NCI-H526 treated with DMSO at 0.1 percent for 48 hours (cell line): ENCODE results near the gene SLC51A.
"Not testable (repeated sequence)": the region's sequence is repeated elsewhere in the genome, so short reads cannot be mapped to it uniquely, and the experiment has no call there.

Source experiments
- DNase-seq: peaks from one replicate; lab custom pipeline; 2025; lab: John Stamatoyannopoulos, UW

The SLC51A gene

GRCh38 chr3:196193736-196194541 is 22.4 kb upstream of the SLC51A start:
- DNase-seq = no peak

- no peak for DNase-seq
Observed at GRCh38 chr3:196194542-196194915, 21.8 kb upstream of the SLC51A start.

DNA sequence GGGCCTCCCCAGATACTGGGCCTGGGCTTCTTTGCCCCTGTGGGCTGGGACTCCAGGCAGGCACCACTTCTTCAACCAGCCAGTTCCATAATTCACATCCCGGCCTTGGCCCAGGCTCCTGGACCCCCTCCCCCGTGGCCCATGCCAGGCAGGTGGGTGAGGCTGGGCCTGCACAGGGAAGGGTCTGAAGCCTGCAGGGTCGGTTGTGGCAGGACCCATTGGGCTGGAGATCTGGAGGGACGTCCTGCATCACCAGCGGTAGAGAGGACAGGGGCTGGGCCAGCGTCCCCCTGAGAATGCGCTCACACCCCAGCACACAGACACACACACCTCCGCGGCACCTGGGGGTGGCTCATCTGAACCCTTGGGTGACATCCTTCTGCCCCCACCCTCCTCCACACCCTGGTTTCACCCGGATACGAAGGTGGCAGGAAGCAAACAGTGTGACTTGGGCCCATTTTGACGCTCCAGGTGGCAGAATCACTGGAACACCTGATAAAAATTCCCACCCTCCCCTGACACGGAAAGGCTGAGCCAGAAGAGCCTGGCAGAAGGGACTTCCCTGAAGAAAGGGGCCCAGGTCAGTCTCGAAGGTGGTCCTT is 20.6 kb upstream of the SLC51A start:
- no peak for DNase-seq

DNA sequence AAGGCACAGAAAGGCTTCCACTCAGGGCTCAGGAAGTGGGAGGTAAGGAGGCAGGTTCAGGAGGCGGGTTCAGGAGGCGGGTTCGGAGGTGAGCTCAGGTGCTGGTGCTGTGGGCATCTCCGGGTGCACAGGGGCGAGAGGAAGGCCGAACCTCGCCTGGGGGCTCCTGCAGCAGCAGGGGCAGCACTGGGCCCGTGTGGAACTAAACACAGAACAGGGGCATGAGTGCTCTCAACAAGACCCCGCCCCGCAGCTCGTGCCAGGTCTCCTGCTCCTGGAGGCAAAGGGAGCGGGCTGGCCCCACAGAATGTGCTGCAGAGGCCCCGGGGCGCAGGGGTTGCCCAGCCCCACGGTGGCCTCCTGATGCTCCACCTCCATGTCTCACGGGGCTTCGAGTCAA is 18.8 kb upstream of the SLC51A start:
- no peak for DNase-seq

DNA sequence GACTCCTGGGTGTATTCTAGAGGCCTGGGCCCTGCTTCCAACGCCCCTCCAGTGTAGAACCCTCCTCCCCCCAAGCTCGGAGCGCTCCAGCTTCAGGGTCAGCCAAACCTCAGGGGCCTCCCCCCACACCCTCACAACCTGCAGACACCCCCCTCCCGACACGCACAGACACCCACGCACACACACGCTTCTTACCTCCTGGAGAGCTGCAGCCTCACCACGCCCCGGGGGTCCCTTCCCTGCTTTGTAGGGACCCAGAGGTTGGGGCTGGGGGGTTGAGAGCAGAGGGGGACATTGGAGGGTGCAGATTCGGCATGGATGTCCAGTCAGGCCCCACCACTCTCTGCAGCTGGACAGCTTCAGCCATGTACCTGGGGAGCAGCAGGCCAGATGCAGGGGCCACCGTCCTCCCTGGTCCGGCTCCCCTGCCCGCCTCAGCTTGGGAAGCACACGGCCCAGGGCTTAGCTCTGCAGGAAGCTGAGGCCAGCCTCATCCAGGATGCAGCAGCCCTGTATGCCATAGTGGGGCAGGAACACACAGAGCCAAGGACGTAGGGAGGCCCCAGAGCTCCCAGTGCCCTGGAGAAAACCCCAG is 18.2 kb upstream of the SLC51A start:
- DNase-seq = no peak

- DNase-seq = no peak
Observed at GRCh38 chr3:196198771-196199753, 17.3 kb upstream of the SLC51A start.

GRCh38 chr3:196202516-196202970 is 13.8 kb upstream of the SLC51A start:
- DNase-seq = no peak

- no peak for DNase-seq
Observed at GRCh38 chr3:196203846-196204245, 12.5 kb upstream of the SLC51A start.

DNA sequence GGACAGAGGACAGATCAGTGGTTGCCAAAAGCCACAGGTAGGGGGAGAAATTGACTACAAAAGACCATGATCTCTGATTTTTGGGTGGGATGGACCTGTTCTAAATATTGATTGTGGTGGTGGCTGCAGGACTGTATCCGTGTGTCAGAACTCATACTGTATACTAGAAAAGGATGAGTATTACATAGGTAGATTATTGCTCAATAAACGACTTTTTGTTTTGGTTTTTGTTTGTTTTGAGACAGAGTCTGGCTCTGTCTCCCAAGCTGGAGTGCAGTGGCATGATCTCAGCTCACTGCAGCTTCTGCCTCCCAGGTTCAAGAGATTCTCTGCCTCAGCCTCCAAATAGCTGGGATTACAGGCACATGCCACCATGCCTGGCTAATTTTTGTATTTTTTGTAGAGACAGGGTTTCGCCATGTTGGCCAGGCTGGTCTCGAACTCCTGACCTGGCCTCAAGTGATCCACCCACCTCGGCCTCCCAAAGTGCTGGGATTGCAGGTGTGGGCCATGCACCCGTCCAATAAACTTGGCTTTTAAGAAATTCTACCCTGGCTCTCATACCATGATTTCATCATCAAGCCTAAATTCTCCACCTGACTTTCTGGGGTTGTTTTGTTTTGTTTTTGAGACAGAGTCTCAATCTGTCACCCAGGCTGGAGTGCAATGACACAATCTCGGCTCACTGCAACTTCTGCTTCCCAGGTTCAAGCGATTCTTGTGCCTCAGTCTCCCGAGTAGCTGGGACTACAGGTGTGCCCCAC is 10.7 kb upstream of the SLC51A start:
- not testable (repeated sequence) for DNase-seq

GRCh38 chr3:196207159-196207832 is 9.0 kb upstream of the SLC51A start:
- no peak for DNase-seq

- no peak for DNase-seq
Observed at GRCh38 chr3:196207833-196208607, 8.3 kb upstream of the SLC51A start.

DNA sequence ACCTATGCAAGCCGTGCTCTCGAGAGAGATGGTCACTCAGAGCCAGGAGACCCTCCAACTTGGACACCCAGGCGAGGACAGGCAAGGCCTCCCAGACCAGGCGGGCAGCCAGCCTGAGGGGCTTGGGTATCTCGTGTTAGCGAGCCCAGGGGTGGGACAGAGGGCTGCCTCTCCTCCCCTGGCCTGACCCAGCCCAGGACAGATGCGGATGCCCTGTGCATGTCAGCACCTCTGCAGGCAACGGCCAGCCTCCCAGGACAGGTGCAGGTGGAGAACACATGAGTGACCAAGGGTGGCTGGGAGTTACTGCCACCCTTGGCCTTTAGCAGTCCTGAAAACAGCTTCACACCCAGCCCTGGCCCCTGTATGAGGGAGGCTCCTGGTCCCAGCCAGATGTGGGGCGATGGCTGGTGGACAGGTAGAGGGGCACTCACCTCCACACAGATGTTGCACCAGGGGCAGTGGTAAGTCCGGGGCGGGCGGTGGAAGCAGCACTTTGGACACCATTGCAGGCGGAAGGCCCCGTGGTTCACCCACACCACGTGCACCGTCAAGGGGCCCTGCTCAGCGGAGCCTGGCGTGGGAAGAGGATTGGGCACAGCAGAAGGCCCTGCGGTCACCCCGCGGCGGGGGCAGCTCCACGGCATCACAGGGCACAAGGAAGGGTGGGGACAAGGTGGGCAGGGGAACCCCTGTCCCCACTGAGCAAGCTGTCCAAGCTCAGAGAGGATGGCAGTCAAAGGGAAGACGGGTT is 7.2 kb upstream of the SLC51A start:
- DNase-seq = no peak

- DNase-seq = not testable (repeated sequence)
Observed at GRCh38 chr3:196209944-196210672, 6.2 kb upstream of the SLC51A start.

DNA sequence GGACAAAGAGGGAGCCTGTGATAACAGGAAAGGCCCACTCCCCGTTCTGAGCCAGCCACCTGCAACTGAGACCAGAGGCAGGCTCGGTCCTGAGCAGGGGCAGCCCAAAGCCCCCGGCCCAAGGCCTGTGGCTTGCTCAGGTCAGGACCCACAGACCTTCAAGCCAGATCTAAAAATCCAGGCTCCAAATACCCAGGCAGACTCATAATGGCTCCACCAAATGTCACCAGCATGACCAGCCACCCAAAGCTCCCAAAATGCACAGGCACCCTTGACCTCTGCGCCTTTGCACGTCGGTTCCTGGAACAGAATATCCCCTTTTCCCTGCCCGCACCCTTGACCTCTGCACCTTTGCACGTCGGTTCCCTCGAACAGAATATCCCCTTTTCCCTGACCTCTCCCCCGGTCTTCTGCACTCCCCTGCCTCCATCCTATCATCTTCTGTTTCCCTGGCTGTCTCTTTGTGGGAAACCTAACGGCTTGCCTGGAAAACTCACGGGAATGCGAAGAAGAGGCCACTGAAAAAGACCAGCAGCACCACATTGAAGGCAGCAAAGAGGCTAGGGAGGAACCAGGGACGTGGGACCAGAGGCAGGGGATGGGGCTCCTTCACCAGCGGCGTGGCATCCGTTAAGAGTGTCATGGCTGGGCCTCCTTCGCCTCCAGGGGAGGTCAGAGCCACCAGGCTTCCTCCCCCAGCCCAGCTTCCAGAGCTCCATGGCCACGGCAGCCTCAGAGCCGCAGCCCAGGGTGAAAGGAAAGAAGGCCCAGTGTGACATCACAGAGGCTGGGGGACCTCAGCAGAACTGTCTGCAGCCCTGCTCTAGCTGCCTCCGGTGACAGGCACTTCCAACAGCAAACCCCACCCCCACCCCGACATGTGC is 5.4 kb upstream of the SLC51A start, which contains the start of gene ZDHHC19:
Gene ZDHHC19, minus strand, starts transcription at position 728 of the 884 bp plus-strand sequence. Its CDS starts 85 bp downstream, at position 643.
- DNase-seq = no peak

DNA sequence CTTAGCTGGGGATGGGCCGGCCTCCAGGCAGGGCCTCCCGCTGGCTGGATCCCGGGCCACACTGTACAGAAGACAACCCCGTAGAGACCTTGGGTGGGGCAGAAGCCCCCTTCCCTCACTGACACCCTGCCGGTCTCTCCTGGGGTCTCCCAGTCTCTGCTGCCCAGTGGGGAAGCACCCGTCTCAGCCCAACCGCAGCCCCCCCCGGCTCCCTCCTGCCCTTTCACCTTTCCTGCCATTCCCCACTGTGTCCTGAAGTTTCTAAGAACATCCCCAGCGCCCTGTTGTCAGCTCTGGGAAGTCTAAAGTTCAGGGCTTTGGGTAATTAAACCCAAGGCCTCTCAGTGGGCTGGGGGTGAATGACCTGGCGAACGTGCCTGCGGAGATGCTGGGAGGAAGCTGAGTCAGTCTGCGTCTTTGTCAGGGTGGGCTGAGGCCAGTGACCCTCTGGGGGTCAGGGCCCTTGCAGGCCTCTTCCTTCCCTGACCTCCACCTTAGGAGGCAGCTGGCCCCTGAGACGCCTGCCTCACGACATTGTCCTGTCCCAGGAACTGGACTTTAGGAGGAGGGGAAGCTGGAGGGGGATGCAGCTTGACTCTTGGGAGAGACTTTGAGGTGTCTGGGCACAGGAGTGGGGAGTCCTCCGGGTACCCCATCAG is 1.4 kb upstream of the SLC51A start:
- no peak for DNase-seq

GRCh38 chr3:196215493-196216020 is 777 bp upstream of the SLC51A start:
- no peak for DNase-seq
